ENCODE measurements around the gene GRIPAP1. TPM values are rescaled to one million over a fixed set of nuclear protein-coding genes. Genes with fewer than 3 reads are reported as not detected.

GRIPAP1 gene
- total and polyA plus RNA-seq, 12 donors: 16.2 to 34.1 (median 21.9) TPM

DNA sequence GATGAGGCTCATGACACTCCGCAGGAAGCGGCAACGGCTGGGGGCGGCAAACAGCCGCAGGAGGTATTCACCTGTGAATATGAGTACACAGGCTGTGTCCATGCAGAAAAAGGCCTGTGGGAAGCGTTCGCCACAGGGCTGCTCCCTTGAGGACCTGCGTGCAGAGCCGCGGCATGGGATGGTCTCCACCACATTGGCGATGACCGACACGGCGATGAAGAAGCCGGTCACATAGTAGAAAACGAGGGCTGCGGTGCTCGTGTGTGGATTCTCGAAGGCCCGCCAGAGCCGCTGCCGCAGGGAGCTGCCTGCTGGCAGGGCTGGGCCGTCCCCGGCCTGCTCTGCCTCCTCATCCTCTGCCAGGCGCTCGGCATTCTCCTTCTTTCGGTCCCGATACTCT lies 32.6 kb downstream of the GRIPAP1 start:
- DNase-seq (no peak), ATAC-seq (no peak)
- TF ChIP-seq, protein P1, sequence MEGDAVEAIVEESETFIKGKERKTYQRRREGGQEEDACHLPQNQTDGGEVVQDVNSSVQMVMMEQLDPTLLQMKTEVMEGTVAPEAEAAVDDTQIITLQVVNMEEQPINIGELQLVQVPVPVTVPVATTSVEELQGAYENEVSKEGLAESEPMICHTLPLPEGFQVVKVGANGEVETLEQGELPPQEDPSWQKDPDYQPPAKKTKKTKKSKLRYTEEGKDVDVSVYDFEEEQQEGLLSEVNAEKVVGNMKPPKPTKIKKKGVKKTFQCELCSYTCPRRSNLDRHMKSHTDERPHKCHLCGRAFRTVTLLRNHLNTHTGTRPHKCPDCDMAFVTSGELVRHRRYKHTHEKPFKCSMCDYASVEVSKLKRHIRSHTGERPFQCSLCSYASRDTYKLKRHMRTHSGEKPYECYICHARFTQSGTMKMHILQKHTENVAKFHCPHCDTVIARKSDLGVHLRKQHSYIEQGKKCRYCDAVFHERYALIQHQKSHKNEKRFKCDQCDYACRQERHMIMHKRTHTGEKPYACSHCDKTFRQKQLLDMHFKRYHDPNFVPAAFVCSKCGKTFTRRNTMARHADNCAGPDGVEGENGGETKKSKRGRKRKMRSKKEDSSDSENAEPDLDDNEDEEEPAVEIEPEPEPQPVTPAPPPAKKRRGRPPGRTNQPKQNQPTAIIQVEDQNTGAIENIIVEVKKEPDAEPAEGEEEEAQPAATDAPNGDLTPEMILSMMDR (IDR thresholded peaks at IDR 0.05): no peak
- intact Hi-C loops (cut with DNase I): no loop called here
- peaks cover 0 to 12% (median 0%) of the 10 kb centered on the region in 9 donors for H3K4me1 ChIP-seq
- H3K9me3 ChIP-seq: no peaks in the 10 kb centered on the region
- 92 to 93% methylated on average over 11 to 28 of the region's 28 CpGs for WGBS, 2 donors
- H3K4me3 ChIP-seq: no peak overlapping the region
- no peak overlapping the region for H3K27ac ChIP-seq
- peaks cover 0 to 7% (median 0%) of the 10 kb centered on the region in 9 donors for H3K36me3 ChIP-seq
- peaks cover 0 to 11% (median 0%) of the 10 kb centered on the region in 7 donors for H3K27me3 ChIP-seq

DNA sequence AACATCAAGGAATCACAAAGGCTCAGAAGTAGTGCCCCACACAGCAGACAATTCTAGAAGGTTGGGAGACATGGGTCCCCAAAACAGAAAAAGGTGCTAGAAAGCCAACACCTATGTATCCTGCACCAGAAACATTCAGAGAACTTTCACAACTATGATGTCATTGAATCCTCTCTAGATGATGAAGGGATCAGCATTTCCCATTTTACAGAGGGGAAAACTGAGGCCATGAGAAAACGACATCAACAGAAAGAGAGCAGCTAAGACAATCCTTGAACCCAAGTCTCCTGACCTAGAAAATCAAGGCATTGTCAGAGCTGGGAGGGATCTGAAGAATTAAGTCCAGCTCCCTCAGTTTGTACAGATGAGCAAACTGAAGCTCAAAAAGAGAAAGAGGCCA lies 33.7 kb downstream of the GRIPAP1 start:
- Histone ChIP-seq H3K9me3 (no peaks in the 10 kb centered on the region), H3K4me1 (peaks cover 0 to 12% (median 0%) of the 10 kb centered on the region in 9 donors), H3K36me3 (no peaks in the 10 kb centered on the region), H3K27me3 (peaks cover 0 to 11% (median 0%) of the 10 kb centered on the region in 7 donors), H3K4me3 (no peak overlapping the region), H3K27ac (no peak overlapping the region)
- intact Hi-C loops (cut with DNase I): no loop called here
- 71 to 85% methylated on average over 1 of the region's 1 CpG for WGBS, 2 donors
- DNase-seq (no peak), ATAC-seq (no peak)
- TF ChIP-seq, protein P1 (IDR thresholded peaks at IDR 0.05): no peak

DNA sequence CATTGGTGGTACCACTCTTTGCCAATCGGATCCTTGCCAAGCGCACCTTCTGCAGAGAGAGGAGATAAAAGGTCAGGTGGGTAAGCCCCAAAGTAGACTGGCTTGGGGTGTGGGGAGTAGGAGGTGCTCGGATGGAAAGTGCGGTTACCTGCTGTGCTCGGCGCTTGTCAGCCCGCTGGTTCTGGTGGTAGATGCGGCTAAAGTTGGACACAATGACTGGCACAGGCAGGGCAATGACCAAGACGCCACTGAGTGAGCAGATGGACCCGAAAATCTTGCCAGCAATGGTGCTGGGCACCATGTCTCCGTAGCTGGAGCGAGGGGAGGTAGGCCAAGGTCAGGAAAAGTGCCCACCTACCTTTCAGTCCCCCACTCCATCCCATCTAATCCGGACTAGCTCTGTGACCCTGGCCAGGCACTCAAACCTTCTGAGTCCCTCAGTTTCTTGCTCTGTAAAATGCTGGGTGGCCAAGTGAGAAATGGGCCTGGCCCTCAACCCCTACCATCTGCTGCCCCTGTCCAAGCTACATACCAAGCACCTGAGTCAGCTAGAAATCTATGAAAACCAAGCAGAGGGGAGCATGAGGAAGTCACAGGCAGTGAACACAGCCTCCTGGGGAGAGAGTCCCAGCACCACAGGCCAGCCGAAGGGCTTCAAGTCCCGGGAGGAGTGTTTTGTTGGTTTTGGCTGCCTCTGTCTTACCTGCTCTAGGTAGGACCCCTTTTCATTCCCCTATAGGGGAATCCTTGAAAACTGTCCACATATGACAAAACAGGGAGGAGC lies 35.1 kb downstream of the GRIPAP1 start:
- intact Hi-C loops (cut with DNase I): no loop called here
- H3K27ac ChIP-seq: no peak overlapping the region
- peaks cover 0 to 12% (median 0%) of the 10 kb centered on the region in 9 donors for H3K4me1 ChIP-seq
- H3K27me3 ChIP-seq: peaks cover 0 to 8% (median 0%) of the 10 kb centered on the region in 7 donors
- DNase-seq: no peak
- no peak overlapping the region for H3K4me3 ChIP-seq
- no peaks in the 10 kb centered on the region for H3K36me3 ChIP-seq
- TF ChIP-seq, protein P1 (IDR thresholded peaks at IDR 0.05): no peak
- no peak for ATAC-seq
- WGBS, 2 donors: 85 to 90% methylated on average over 13 to 15 of the region's 15 CpGs
- no peaks in the 10 kb centered on the region for H3K9me3 ChIP-seq

DNA sequence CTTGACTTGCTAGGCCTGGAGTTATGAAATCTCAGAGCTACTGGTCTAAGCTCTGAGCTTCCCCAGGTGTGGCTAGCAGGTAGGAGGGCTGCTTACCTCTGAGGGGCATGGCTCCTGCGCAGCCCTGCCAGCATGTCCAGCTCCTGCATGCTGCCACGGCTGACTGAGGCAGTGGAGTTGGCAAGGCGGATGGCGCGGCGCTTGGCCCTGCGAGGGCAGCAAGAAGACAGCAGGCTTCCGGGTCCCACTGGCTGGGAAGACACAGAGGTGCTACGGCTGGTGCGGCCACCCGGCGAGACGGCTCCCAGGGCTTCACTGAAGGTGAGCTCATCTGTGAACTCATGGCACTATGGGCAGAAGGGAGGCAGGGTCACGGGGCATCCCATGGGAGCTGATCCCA lies 36.1 kb downstream of the GRIPAP1 start:
- no peaks in the 10 kb centered on the region for H3K27me3 ChIP-seq
- peaks cover 0 to 5% (median 0%) of the 10 kb centered on the region in 9 donors for H3K4me1 ChIP-seq
- TF ChIP-seq, protein P1 (IDR thresholded peaks at IDR 0.05): no peak
- no peaks in the 10 kb centered on the region for H3K36me3 ChIP-seq
- DNase-seq (no peak), ATAC-seq (no peak)
- WGBS, 2 donors: 96% methylated on average over 9 to 14 of the region's 14 CpGs
- H3K27ac ChIP-seq: no peak overlapping the region
- no peak overlapping the region for H3K4me3 ChIP-seq
- intact Hi-C loops (cut with DNase I): no loop called here
- no peaks in the 10 kb centered on the region for H3K9me3 ChIP-seq
